ENCODE results near the gene TDRKH.

- no peak for TF ChIP-seq CTCF (IDR thresholded peaks at IDR 0.05)
- TF ChIP-seq POLR2A (IDR thresholded peaks at IDR 0.05) = no peak
These were observed 10.4 kb downstream of the TDRKH start for GRCh38 chr1:151779852-151780251.
